Subcutaneous adipose tissue (tissue), 4 donors: Measurements from ENCODE around the gene PNMA8C. TPM values are rescaled to one million over a fixed set of nuclear protein-coding genes. Genes with fewer than 3 reads are reported as not detected.

Experiments
- CTCF ChIP-seq: fragments of 450-650 bp; IDR thresholded peaks from one replicate; pipeline ENCODE4 v1.5.1; 2016; ENCODE audit warnings: low read depth, mild to moderate bottlenecking, control low read depth, antibody characterized with exemption, moderate library complexity
- total RNA-seq, 4 donors: library from RNA; depleted of rRNA; stranded (reverse); fragments of >200 nt; gene quantifications; one replicate each; pipeline ENCODE4 v1.1.0, GENCODE V29; 2016

PNMA8C gene
- total RNA-seq, 4 donors from 2014 or later = not detected

- no peak for TF ChIP-seq CTCF
Observed at GRCh38 chr19:46454244-46454643, 25.5 kb upstream of the PNMA8C start.

- no peak for TF ChIP-seq CTCF
Observed at GRCh38 chr19:46453661-46454060, 24.9 kb upstream of the PNMA8C start.

- TF ChIP-seq CTCF = no peak
Observed at GRCh38 chr19:46452186-46452585, 23.4 kb upstream of the PNMA8C start.

GRCh38 chr19:46451352-46451751 lies 22.6 kb upstream of the PNMA8C start:
- no peak for TF ChIP-seq CTCF

GRCh38 chr19:46450737-46451136 lies 22.0 kb upstream of the PNMA8C start:
- no peak for TF ChIP-seq CTCF

- TF ChIP-seq CTCF = no peak
Observed at GRCh38 chr19:46449228-46449627, 20.5 kb upstream of the PNMA8C start.

GRCh38 chr19:46448601-46449000 lies 19.9 kb upstream of the PNMA8C start:
- TF ChIP-seq CTCF = no peak
